Femur (tissue), 1 donor: ENCODE results near the gene AHCYL2.
"Not testable (repeated sequence)": the region's sequence is repeated elsewhere in the genome, so short reads cannot be mapped to it uniquely, and the experiment has no call there.

Source experiments
- DNase-seq: peaks from one replicate; pipeline ENCODE4 v3.0.0-alpha.2; 2017

The AHCYL2 gene

GRCh38 chr7:129388333-129389098 is 163.7 kb downstream of the AHCYL2 start:
- DNase-seq = no peak

- no peak for DNase-seq
Observed at GRCh38 chr7:129389829-129390228, 165.0 kb downstream of the AHCYL2 start.

DNA sequence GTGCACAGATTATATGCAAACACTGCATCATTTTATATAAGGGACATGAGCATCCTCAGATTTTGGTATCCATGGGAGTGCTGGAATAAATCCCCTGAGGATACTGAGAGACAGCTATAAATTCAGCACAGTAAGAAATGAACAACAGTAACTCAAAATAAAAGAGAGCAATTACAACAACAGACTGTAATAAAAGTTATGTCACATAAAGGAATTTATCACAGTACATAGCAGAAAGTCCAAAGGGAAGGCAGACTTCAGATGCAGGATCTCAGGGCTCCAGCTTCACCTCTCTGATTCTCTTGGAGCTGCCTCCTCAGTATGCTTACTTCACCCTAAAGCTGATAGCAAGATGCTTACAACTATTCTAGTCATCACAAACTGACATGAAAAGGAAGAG is 165.5 kb downstream of the AHCYL2 start:
- DNase-seq = no peak

GRCh38 chr7:129391546-129392171 is 166.8 kb downstream of the AHCYL2 start:
- DNase-seq = no peak

GRCh38 chr7:129393255-129393654 is 168.4 kb downstream of the AHCYL2 start:
- DNase-seq = no peak

- DNase-seq = no peak
Observed at GRCh38 chr7:129394101-129394500, 169.3 kb downstream of the AHCYL2 start.

DNA sequence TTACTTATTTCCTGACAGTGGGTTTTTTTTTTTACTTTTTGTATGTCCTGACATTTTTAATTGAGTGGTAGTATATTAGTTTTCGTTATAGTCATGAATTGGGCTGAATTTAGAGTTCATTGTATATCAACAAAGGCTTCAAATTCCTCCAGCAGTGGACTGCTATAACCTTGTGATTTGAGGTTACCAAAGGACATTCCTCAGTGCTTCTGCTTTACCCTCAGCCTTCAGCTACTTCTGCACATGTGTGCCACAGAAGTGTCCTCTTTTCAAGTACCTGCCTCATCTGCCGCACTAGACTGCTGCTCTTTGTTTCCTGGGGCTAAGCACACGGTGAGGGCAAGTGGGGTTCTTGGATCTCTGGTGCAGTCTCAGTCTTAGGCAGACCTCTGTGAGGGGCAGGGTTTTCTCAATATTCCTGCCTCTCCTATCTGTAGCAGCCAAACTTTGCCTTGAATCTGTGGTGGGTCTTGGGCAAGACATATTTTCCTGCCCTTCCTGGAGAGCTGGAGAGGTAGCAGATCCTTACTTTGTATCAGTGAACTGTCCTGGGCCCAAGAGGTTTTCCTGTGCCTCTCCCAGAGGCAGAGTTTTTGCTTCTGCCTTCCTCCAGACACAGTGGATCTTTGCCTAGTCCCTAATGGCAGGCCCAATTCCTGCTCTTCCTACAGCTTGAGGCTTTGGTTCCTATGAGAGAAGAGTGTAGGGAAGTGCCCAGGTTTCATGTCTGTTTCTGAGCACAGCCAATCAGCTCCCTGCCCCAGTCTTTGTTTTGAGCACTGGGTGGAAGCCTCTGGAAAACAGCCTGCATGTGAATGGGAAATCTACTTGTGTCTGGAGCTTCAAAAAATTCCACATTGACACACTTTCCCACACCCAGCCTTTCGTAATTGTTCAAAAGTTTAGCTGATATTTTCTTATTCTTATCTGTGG is 170.4 kb downstream of the AHCYL2 start:
- no peak for DNase-seq

GRCh38 chr7:129401228-129401966 is 176.6 kb downstream of the AHCYL2 start:
- DNase-seq = no peak

DNA sequence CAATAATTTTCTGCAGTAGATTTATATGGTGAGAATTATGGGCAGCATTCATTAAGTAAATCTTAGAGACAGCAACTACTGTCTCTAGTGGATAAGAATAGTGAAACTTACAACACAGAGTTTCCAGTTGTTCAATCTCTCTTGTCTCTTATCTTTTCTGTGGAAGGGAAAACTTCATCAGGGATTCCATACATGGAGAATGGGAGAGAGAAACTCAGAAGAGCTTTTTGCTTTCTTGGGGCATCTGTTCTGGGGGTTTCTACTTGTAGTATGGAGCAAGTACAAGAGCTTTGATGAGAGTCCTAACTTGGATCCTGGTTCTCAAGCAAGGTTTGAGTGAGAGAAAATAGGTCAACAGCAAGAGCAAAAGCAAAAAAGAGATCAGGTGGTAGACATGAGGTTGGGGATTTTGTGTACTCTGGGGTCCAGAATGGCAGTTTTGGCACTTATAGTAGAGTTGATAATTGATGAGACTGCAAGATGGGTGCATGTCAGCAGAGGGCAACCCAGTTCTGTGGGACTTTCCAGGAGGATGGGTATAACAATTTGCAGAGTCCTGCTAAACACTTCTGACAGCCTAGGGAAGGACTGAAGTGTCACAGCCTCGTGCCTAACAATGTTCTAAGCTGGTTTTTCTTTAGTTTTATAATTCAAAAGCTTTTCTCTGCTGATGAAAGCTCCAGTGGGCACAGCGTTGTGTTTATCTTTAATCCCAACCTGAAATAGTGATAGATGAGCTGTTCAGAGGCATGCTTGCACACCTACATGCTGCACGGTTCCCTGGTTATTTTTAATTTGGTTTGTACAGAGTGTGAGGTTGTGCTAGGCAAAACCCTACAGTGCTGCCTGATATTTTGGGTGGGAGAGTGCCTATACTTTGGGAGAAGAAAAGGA is 177.4 kb downstream of the AHCYL2 start:
- no peak for DNase-seq

DNA sequence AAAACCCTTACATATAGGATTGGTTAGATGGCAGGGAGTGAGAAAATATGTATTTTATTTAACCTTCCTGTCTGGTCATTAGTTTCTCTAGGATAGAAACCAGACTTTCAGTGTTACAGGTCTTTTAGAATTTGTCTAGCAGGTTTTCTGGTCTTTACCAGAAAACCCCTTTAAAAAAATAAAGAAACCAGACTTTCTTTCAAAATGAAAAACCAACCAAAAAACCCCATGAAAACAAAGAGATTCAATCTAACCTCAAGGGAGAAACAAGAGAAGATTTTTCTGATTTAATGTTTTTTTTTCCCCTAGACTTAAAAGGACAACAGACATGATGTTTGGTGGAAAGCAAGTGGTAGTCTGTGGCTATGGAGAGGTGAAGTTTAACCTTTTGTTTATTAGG is 180.7 kb downstream of the AHCYL2 start:
- no peak for DNase-seq

GRCh38 chr7:129410238-129410637 is 185.4 kb downstream of the AHCYL2 start:
- DNase-seq = not testable (repeated sequence)

GRCh38 chr7:129412501-129412900 is 187.7 kb downstream of the AHCYL2 start:
- no peak for DNase-seq

- no peak for DNase-seq
Observed at GRCh38 chr7:129417073-129417472, 192.2 kb downstream of the AHCYL2 start.

- DNase-seq = no peak
Observed at GRCh38 chr7:129421717-129422250, 197.0 kb downstream of the AHCYL2 start.

DNA sequence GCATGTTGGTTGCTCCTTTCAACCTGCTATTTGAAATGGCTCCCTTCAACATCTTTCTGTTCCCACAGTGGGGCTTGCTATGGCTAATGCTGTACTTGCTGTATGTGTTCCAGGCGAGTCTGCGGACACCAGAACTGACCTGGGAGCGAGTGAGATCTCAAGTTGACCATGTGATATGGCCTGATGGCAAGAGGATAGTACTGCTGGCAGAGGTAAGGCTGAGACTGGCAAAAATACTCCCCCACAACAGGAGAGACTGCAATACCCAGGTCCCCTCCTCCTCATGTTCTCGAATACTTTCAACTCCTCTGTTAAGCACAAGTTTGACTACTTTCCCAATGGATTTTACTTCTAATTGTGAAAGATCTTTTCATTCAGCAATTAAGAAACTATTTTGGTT is 197.9 kb downstream of the AHCYL2 start:
- DNase-seq = no peak

DNA sequence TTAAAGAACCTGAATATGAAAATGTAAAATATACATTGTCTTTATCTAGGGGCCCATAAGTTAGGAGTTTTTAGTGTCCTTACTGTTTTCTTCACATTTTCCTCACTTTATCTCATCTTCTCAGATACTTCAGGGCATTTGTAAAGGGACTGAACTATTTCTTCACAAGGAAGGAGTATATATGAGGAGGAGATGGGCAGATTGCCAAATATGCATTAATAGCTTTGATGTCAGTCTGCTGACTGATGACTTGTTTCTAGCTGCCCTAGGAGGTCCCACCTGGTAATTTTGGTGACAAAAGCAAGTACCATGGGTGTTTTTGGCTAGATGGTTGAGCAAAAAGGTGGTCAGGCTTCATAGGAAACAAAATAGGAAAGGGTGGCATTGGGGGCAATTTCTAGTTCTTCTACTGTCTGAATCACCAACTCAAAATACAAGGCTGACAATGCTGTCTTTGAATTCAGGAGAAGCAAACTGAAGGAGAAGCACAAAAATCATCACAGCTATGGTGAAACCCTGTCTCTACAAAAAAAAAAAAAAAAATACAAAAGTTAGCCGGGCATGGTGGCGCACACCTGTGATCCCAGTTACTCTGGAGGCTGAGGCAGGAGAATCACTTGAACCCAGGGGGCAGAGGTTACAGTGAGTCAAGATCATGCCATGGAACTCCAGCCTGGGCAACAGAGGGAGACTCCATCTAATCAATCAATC is 199.0 kb downstream of the AHCYL2 start:
- DNase-seq = no peak

- no peak for DNase-seq
Observed at GRCh38 chr7:129426482-129426881, 201.7 kb downstream of the AHCYL2 start.

GRCh38 chr7:129427526-129428045 is 202.8 kb downstream of the AHCYL2 start:
- DNase-seq = no peak

- no peak for DNase-seq
Observed at GRCh38 chr7:129431911-129432643, 207.2 kb downstream of the AHCYL2 start.
